ENCODE results near the gene DENND4C.

- TF ChIP-seq CTCF (IDR thresholded peaks at IDR 0.05) (no peak), SIN3A (IDR thresholded peaks at IDR 0.05; ENCODE audit: borderline replicate concordance, low read depth, low read length) (no peak), FOSL2 (IDR thresholded peaks at IDR 0.05; ENCODE audit: borderline replicate concordance, low read depth) (no peak), RAD21 (IDR thresholded peaks at IDR 0.05; ENCODE audit: low read length) (no peak), CHD2 (IDR thresholded peaks at IDR 0.05; ENCODE audit: low read length, partially characterized antibody) (no peak), YY1 (IDR thresholded peaks at IDR 0.05; ENCODE audit: low read depth) (no peak), REST (IDR thresholded peaks at IDR 0.05; ENCODE audit: low read depth, low read length) (no peak), USF2 (IDR thresholded peaks at IDR 0.05; ENCODE audit: borderline replicate concordance, low read depth, low read length) (no peak), EZH2phosphoT487 (IDR thresholded peaks at IDR 0.05; ENCODE audit: borderline replicate concordance, low read depth) (no peak), TAF1 (IDR thresholded peaks at IDR 0.05; ENCODE audit: borderline replicate concordance, low read depth, low read length) (no peak), TEAD4 (IDR thresholded peaks at IDR 0.05; ENCODE audit: borderline replicate concordance, insufficient read depth) (no peak), RFX5 (IDR thresholded peaks at IDR 0.05; ENCODE audit: low read length) (no peak), JUND (IDR thresholded peaks at IDR 0.05) (no peak), POLR2AphosphoS5 (IDR thresholded peaks at IDR 0.05; ENCODE audit: low read depth, low read length) (no peak)
Observed at GRCh38 chr9:19252174-19252884, 21.8 kb downstream of the DENND4C start.

All from SK-N-SH (cell line).